Esophagus muscularis mucosa (tissue), 4 donors: ENCODE results near the gene CLGN.

Source experiments
- CTCF ChIP-seq, 3 experiments: fragments of 200-600 bp in 2 of 3; fragments of 450-650 bp in 1 of 3; sonication (generic) in 2 of 3; IDR thresholded peaks; one replicate each; pipeline ENCODE4 v1.5.1; 2017 to 2019; ENCODE audit warnings: antibody characterized with exemption in 3 of 3, mild to moderate bottlenecking in 2 of 3, moderate library complexity in 1 of 3
- EP300 ChIP-seq: sonication (generic); formaldehyde crosslinking; IDR thresholded peaks from one replicate; pipeline ENCODE4 v1.6.1; 2017; ENCODE audit warnings: antibody characterized with exemption
- POLR2AphosphoS5 ChIP-seq, 2 donors: sonication (generic); formaldehyde crosslinking; IDR thresholded peaks; one replicate each; pipeline ENCODE4 v1.6.1; 2017; ENCODE audit warnings: antibody characterized with exemption in 2 of 2

GRCh38 chr4:140448162-140448561 is 20.7 kb upstream of the CLGN start:
- TF ChIP-seq CTCF (IDR thresholded peaks at IDR 0.05) = no peak
- no peak for TF ChIP-seq EP300
- TF ChIP-seq POLR2AphosphoS5 (IDR thresholded peaks at IDR 0.05) = no peak
